Stimulated activated CD4-positive, alpha-beta T cell treated with anti-CD3 and anti-CD28 coated beads, Interleukin-15, amount 100 ng/mL, for 48 hours (primary cell): ENCODE results near the gene FBRSL1.
"Not testable (repeated sequence)": the region's sequence is repeated elsewhere in the genome, so short reads cannot be mapped to it uniquely, and the experiment has no call there.

Source experiments
- DNase-seq, 2 donors: peaks; one replicate each; pipeline ENCODE4 v3.0.0-alpha.2; 2020; ENCODE audit warnings: low read depth in 2 of 2

FBRSL1 gene

GRCh38 chr12:132453361-132454192, 36.4 kb upstream of the FBRSL1 start:
- DNase-seq, result no peak

DNA sequence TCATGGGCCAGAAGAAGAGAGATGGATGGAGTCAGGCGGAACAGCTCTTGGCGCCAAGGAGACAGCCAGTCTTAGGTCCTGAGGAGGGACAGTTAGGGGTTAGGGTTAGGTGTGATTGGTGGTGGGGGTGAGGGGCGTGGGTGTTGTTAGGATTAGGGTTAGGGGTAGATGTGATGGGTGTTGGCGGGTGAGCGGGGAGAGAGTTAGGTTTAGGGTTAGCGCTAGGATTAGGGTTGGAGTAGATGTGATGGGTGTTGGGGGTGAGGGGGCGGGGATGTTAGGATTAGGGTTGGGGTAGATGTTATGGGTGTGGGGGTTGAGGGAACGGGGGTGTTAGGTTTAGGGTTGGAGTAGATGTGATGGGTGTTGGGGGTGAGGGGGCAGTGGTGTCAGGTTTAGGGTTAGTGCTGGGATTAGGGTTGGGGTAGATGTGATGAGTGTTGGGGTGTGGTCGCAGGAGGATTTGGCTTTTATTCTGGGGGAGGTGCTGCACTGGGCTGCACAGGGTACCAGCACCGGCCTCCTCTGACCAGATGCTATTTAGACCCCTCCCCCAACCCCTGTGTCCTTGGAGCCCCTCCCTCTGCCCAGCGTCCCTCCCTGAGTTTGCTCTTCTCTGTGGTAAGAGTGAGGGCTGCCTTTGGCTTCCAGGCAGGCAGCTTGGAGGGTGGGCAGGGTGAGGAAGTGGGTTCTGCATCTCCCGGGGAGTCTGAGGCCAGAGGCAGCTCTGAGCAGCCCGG, 35.6 kb upstream of the FBRSL1 start:
- DNase-seq, result no peak

DNA sequence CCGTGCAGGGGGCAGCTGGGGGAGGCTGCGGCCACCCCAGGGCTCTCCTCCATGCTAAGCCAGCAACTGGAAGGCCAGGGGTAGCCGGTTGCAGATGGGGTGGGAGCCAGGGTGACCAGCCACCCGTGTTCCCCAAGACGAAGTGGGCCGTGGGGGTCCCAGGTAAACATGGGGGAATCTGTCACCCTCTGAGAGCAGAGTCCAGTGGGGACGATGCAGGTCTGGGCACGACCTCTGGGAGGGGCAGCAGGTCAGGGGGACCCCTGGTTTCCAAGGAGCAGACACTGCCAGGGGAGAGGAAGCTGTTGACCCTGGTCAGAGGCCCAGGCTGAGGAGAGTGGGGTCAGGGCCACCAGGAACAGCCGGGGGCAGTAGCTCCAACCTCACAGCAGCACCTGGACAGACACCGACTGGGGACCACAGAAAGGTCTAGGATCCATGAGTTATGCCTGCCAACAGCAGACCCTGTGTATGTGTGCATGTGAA, 35.0 kb upstream of the FBRSL1 start:
- DNase-seq, result no peak

GRCh38 chr12:132455565-132455964, 34.4 kb upstream of the FBRSL1 start:
- DNase-seq, result no peak

DNA sequence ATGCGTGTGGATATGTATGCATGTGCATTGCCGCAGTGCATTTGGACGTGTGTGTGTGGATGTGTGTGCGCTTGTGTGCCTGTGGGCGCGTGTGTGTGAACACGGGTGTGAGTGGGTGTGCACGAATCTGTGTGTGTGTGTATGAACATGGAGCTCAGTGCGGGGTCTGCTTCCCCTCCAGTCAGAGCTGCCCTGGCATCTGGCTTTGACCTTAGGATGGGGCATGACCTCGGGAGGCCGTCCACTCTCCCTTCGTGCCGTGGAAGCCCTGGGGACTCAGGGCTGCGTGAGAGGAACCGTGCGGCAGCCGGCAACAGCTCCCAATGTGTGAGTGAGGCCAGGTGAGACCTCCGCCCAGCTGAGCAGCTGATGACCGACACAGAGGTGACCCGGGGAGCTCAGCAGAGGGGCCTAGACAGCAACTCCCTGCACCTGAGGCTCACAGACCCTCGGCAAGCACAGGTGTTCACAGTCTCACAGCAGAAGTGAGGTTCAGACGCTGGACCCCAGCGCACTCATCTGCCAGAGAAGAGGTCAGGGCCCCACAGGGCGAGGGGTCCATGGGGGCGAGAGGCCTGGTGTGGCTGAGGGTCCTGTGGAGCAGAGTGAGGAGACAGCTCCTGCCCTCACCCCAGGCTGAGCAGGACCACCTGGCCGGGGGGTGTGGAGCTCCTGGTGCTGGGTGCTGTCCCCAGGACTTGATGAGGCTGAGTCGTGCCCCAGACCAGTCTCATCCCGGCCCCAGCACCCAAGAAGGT, 33.6 kb upstream of the FBRSL1 start:
- no peak for DNase-seq

DNA sequence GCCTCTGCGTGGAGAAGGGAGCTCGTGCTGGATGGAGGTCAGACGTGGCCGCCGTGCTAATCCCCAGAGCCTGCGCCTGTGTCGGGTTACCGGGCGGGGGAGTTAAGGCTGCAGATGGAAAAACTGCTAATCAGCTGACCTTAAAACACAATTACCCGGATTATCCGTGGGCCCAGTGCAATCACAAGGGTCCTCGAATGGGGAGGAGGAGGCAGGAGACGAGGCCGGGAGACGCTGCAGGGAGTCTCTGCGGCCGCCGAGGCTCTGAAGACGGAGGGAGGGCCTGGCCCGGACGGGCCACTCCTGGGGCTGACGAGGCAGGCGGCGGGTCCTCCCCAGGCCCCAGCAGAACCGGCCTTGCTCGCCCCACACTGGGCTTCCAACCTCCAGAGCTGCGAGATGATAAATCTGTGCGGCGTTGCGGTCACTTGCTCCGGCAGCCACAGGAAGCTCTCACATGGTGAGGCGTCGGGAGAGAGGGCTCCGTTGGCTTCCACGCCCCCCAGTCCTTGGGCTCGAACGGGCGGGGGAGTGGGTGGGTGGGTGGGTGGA, 32.9 kb upstream of the FBRSL1 start:
- no peak for DNase-seq

- DNase-seq, result no peak
Observed at GRCh38 chr12:132458441-132458840, 31.5 kb upstream of the FBRSL1 start.

DNA sequence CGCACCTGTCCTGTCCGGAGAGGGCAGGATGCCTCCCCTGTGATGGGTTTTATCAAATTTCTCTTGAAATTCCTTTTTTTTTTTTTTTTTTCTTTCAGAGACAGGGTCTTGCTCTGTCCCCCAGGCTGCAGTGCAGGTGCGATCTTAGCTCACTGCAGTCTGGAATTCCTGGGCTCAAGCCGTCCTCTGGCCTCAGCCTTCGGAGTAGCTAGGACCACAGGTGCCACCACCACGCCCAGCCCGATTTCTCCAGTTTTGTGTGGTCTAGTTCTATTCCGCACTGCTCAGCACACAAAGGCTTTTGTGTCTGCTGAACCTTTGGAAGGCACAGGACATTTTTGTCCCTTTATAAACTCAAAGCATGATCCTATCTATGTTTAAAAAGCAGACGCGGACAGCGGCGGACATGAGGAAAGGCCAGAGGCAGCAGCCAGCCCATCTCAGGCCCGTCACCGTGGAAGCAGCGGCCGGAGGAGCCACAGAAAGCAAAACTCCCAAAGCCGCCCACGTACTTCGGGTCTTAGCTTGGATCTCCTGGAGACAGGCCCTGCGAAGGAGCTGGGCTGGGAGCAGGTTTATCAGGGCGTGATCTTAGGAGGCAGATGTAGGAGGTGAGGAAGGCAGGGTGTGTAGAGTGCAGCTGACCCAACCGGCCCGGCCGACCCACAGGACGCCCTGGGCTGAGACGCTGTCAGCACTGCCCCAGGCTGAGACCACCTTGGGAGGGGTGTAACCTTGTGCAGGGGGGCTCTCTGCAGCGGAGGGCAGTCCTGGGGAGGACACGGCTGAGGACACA, 30.9 kb upstream of the FBRSL1 start:
- no peak for DNase-seq

GRCh38 chr12:132460571-132460970, 29.4 kb upstream of the FBRSL1 start:
- DNase-seq, result no peak

- DNase-seq, result no peak
Observed at GRCh38 chr12:132461526-132461925, 28.4 kb upstream of the FBRSL1 start.

DNA sequence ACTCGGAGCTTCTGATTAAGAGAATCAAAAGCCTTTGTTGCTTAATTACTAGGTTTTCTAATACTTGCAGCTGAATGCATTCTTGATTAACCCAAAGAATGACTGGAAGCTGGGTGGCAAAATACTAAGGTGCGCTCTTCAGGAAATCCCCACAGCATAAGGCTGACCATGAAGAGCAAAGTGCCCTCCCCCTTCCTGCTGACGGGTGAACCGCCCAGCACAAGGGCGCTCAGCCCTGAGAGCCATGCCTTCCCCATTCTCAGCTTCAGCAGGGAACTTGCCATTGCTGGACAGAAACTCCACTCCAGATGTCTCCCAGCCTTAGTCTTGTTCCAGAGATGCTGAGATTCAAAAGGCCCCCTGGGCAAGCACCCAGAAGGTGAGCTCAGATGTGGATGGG, 27.2 kb upstream of the FBRSL1 start:
- no peak for DNase-seq

- DNase-seq, result not testable (repeated sequence)
Observed at GRCh38 chr12:132463284-132463924, 26.5 kb upstream of the FBRSL1 start.

DNA sequence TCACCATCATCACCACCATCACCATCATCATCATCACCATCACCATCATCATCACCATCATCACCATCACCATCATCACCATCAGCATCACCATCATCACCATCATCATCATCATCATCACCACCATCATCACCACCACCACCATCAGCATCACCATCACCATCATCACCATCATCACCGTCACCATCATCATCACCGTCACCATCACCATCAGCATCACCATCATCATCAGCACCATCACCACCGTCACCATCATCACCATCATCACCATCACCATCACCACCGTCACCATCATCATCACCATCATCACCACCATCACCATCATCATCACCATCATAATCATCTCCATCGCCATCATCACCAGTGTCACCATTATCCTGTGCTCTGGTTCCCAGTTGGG, 25.6 kb upstream of the FBRSL1 start:
- not testable (repeated sequence) for DNase-seq

DNA sequence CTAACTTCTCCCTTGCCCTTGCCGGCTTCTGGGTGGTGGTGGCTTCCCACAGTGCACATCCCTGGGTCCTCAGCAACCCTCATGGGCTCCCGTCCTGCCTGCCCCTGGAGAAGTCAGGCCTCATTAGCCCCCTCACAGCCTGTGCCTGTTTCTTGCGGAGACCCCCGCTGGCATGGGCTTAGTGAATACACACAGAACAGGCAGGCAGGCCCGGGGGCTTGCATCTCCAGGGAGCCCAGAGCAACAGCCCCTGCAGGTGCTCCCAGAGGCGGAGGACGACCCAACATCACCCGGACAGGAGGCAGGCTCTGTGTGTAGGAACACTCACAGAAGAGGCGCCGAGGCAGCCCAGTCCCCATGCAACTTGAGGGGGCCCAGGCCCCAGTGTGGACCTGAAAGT, 25.1 kb upstream of the FBRSL1 start:
- DNase-seq, result no peak

DNA sequence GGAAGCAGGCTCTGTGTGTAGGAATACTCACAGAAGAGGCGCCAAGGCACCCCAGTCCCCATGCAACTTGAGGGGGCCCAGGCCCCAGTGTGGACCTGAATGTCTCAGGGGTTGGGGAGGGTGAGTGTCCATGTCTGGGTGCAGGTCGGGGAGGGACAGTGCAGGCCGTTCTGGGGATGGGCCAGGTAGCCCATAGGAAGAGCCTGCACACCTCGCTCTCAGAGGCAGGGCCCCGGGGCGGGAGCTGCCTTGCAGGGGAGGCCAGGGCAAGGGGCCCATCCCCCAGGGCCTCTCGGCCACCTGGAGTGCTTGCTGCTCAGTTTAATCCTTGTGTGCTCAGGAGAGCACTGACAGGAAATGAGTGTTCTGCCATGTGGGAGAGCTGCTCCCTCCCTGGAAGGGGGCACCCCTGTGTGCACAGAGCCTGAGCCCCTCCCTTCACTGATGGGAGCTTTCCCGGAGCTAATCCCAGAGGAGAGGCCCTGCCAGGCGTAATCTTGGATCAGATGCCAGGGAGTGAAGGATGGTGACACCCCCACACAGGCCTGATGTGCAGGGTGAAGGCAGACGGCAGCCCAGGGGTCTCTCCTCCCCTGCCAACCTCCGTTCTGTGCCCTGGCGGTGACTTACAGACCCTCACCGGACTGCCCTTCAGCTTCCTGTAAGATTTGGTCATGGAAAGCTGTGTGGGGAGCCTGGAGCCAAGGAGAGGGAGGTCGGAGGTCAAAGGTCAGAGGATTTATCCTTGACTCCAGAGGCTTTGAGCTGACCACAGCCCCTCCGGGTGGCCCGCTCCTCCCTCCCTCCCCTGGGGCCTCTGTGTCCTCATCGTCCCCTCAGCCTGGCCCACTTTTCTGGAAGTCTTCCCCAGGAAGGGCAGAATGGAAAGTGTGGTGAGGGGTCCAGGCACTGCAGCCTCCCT, 24.4 kb upstream of the FBRSL1 start:
- no peak for DNase-seq

GRCh38 chr12:132466241-132467201, 23.4 kb upstream of the FBRSL1 start:
- no peak for DNase-seq

DNA sequence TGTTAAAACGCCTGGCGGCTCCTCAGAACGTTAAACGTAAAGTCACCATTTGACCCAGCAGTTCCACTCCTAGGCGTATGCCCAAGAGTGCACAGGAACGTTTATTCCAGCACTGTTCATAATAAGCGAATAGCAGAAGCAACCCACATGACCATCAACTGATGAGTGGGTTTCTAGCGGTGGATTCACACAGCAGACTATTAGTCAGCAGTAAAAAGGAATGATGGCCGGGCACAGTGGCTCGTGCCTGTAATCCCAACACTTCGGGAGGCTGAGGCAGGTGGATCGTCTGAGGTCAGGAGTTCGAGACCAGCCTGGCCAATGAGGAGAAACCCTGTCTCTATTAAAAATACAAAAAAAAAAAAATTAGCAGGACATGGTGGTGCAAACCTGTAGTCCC, 22.4 kb upstream of the FBRSL1 start:
- DNase-seq, result no peak

- no peak for DNase-seq
Observed at GRCh38 chr12:132469423-132469822, 20.5 kb upstream of the FBRSL1 start.
